Measurements from ENCODE around the gene MATR3. TPM values are rescaled to one million over a fixed set of nuclear protein-coding genes. Genes with fewer than 3 reads are reported as not detected.
A peak's percentile ranks its signal among the peaks of the same experiment; 100 is the strongest.
"Not testable (repeated sequence)": the region's sequence is repeated elsewhere in the genome, so short reads cannot be mapped to it uniquely, and the experiment has no call there.

MATR3 gene
- total RNA-seq, 6 experiments from 2014 or later: 117 to 179 (median 140) TPM

DNA sequence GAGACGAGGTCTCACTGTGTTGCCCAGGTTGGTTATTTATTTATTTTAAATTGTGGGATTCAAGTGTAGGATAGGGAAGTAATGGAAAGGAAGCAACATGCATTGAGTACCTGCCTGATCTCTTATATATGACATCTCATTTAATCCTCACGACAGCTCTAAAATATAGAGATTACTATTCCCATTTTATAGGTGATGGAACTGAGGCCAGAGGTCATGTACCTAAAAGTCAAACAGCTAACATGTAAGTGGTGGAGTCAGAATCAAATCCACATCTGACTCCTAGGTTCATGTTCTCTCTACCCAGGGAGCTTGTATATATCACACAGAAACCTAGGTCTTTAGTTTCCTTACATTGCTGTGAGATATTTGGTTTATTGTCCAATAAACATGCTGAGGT is 26.1 kb upstream of the MATR3 start:
- DNase-seq: no peak
- H3K36me3 Mint-ChIP-seq (ENCODE audit: low read depth): no peaks in the 10 kb centered on the region
- H3K9me3 Mint-ChIP-seq: no peaks in the 10 kb centered on the region
- peaks cover 2% of the 10 kb centered on the region; the same call in 1 of the 2 replicates for H3K27me3 Mint-ChIP-seq (ENCODE audit: insufficient read depth)
- no peak overlapping the region for H3K27ac Mint-ChIP-seq
- no peak overlapping the region for H3K4me3 Mint-ChIP-seq
- peaks cover 28% of the 10 kb centered on the region for H3K4me1 Mint-ChIP-seq (ENCODE audit: low read depth)
- TF ChIP-seq, protein P1, sequence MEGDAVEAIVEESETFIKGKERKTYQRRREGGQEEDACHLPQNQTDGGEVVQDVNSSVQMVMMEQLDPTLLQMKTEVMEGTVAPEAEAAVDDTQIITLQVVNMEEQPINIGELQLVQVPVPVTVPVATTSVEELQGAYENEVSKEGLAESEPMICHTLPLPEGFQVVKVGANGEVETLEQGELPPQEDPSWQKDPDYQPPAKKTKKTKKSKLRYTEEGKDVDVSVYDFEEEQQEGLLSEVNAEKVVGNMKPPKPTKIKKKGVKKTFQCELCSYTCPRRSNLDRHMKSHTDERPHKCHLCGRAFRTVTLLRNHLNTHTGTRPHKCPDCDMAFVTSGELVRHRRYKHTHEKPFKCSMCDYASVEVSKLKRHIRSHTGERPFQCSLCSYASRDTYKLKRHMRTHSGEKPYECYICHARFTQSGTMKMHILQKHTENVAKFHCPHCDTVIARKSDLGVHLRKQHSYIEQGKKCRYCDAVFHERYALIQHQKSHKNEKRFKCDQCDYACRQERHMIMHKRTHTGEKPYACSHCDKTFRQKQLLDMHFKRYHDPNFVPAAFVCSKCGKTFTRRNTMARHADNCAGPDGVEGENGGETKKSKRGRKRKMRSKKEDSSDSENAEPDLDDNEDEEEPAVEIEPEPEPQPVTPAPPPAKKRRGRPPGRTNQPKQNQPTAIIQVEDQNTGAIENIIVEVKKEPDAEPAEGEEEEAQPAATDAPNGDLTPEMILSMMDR (IDR thresholded peaks at IDR 0.05): no peak

GRCh38 chr5:139268364-139269202 is 25.0 kb upstream of the MATR3 start:
- H3K27ac Mint-ChIP-seq: no peak overlapping the region; the same call in 1 of the 2 replicates
- no peaks in the 10 kb centered on the region for H3K36me3 Mint-ChIP-seq (ENCODE audit: low read depth)
- no peak overlapping the region for H3K4me3 Mint-ChIP-seq
- peaks cover 36% of the 10 kb centered on the region for H3K4me1 Mint-ChIP-seq (ENCODE audit: low read depth)
- no peaks in the 10 kb centered on the region for H3K9me3 Mint-ChIP-seq
- TF ChIP-seq, protein P1 (IDR thresholded peaks at IDR 0.05): no peak
- 0 out of 2 replicates have a peak, but pooled peaks cover 1% of the 10 kb centered on the region for H3K27me3 Mint-ChIP-seq (ENCODE audit: insufficient read depth)
- DNase-seq: no peak

- Mint-ChIP-seq H3K4me3 (peak overlapping the region; percentile 32; the same call in 1 of the 2 replicates), H3K36me3 (ENCODE audit: low read depth) (peaks cover 13% of the 10 kb centered on the region), H3K9me3 (peaks cover 13% of the 10 kb centered on the region), H3K4me1 (ENCODE audit: low read depth) (peaks cover 49% of the 10 kb centered on the region), H3K27ac (peak overlapping the region; percentile 78)
- DNase-seq; H3K27me3 Mint-ChIP-seq (ENCODE audit: insufficient read depth): not testable (repeated sequence)
Observed at GRCh38 chr5:139270718-139271117, 22.8 kb upstream of the MATR3 start.

DNA sequence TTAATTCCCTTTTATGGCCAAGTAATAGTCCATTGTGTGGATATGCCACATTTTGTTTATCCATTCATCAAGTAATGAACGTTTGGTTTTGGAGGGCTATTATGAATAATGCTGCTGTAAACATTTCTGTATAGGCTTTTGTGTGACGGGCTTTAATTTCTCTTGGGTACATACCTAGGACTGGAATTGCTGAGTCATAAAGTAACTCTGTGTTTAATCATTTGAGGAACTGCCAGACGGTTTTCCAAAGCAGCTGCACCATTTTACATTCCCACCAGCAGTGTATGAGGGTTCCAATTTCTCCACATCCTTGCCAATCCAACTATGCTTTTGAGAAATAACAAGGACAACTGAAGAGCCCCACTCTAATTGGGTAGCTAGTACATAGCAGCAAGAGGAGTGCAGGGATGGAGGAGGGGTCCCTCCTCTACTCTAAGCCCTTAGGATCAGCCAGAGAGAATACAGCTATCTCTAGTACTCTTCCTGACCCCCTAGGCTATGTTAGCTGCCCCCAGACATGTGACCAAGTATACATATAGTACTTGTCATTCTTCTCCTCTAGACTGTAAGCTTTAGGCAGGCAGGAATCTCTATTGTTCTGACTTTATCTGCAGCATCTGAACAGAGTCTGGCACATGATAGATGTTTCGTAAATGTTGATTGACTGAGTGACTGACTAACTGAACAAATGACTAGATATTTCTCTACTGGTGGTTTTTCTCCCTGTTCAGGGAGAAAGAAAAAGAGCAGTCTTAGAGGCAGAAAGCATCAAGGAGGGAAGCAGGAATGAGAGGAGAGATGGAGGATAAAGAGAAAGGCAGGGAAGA is 22.1 kb upstream of the MATR3 start:
- DNase-seq: peak; percentile 89

DNA sequence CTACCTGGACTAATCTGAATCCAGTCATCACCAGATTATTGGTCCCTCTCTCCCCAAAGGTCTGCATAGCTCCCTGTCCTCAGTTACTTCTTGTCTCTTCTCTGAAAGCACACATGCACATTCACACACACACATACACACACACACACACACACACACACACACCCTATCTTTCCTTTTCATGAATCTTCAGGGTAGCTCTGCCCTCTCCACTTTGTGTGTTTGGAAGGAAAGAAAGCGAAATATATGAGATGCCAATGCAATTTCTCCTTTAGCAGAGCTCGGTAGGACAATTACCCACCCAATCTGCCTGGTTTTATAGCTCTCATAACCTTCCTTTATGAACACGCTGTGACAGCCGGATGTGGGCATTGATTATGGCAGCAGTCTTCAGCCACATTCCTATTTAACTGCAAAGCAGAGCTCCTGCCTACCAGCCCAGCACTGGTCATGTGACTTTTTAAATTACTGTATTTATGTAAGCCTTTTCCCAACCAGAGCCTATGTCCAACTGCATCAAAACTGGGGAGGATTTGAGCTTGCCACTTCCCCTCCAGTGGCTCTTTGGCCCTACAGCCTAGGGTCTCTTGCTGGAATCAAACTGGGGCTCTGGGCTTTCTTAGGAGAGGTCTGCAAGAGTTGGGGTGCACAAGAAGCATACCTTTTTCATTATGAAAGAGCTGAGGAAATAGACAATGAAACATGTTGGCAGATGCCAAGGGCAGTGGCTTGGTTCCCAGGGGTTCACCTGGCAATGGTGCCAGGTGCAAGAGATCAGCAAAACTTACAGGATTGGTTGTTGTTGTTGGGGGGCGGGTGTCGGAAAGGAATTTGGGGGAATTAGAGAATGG is 20.8 kb upstream of the MATR3 start:
- DNase-seq: peak; percentile 87
- TF ChIP-seq, protein P1 (IDR thresholded peaks at IDR 0.05): no peak
- H3K27me3 Mint-ChIP-seq (ENCODE audit: insufficient read depth): peaks cover 7% of the 10 kb centered on the region; the same call in 1 of the 2 replicates
- H3K36me3 Mint-ChIP-seq (ENCODE audit: low read depth): peaks cover 30% of the 10 kb centered on the region
- peaks cover 69% of the 10 kb centered on the region for H3K4me1 Mint-ChIP-seq (ENCODE audit: low read depth)
- H3K9me3 Mint-ChIP-seq: peaks cover 13% of the 10 kb centered on the region
- peak overlapping the region; percentile 86 for H3K27ac Mint-ChIP-seq
- H3K4me3 Mint-ChIP-seq: peak overlapping the region; percentile 92

More for the DNA sequence above, 22.1 kb upstream of the MATR3 start:
- H3K4me3 Mint-ChIP-seq: peak overlapping the region; percentile 32; the same call in 1 of the 2 replicates
- peak overlapping the region; percentile 78 for H3K27ac Mint-ChIP-seq
- H3K9me3 Mint-ChIP-seq: peaks cover 13% of the 10 kb centered on the region
- TF ChIP-seq, protein P1 (IDR thresholded peaks at IDR 0.05): peak; percentile 18; the same call in 1 of the 2 replicates
- peaks cover 20% of the 10 kb centered on the region for H3K36me3 Mint-ChIP-seq (ENCODE audit: low read depth)
- H3K27me3 Mint-ChIP-seq (ENCODE audit: insufficient read depth): peaks cover 7% of the 10 kb centered on the region; the same call in 1 of the 2 replicates
- H3K4me1 Mint-ChIP-seq (ENCODE audit: low read depth): peaks cover 56% of the 10 kb centered on the region

Measured in HFFc6 (cell line).